Heart left ventricle (tissue), 13 donors: ENCODE measurements around the gene KCND3.

Experiments
- POLR2A ChIP-seq, 2 donors: fragments of 450-650 bp; IDR thresholded peaks; one replicate each; pipeline ENCODE4 v1.6.1; 2017; ENCODE audit warnings: antibody characterized with exemption in 2 of 2, mild to moderate bottlenecking in 2 of 2, moderate library complexity in 2 of 2
- TF ChIP-seq, protein P1 (sequence below), 12 donors: fragments of 200-600 bp; sonication (generic) in 4 of 12; IDR thresholded peaks; one replicate each; pipeline versions ENCODE4 v1.5.0 to v1.8.0; 2018 to 2022; ENCODE audit warnings: antibody characterized with exemption in 12 of 12, mild to moderate bottlenecking in 5 of 12
- donor health status: ischemic (EF 13 %, LVEDD 7.1; RV severe dilation, severe dysfunction).
- donor health status: DM: no; HTN: yes; CAD: no.
- donor health status: DM: no; HTN: no; CAD: no.
- donor health status: ischemic (EF 25% LVEDD 6.9; RV normal size, moderate dysfunction).
- donor health status: ischemic (EF 25% LVEDD 5.7; RV mildly dilated, moderate dysfunction).
- donor health status: ischemic (EF 35%, LVEDD 5.7; RV mildly dilated, moderate dysfunction).
- donor health status: nonischemic (EF 11% LVEDD 7.7; RV severe dilation, severe dysfunction).
- donor health status: DM: yes; HTN: yes; CAD: no.
- donor health status: PGD.
- donor health status: ischemic (EF 29% LVEDD 5.4; RV normal size, mild dysfunction).
- donor health status: nonischemic (EF 23%, LVEDD 6.1; RV moderate dilation, normal function).

DNA sequence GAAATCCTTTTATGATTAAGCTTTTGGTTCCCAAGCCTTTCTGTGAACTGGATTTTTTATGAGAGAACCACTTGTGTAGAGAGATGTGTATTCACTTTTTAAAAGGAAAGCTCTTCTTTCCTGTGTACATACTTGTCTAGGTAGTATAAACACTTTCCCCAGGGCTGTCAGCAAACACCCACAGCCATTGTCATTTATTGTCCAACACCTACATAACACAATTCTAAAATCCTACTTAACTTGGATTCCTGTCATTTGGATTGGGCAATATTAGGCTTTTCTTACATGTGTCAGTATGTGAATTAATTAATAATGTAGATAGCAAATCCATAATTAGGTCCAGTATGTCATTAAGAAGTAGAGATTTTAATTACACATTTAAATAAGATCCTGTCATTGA lies 221.4 kb downstream of the KCND3 start:
- TF ChIP-seq, protein P1, sequence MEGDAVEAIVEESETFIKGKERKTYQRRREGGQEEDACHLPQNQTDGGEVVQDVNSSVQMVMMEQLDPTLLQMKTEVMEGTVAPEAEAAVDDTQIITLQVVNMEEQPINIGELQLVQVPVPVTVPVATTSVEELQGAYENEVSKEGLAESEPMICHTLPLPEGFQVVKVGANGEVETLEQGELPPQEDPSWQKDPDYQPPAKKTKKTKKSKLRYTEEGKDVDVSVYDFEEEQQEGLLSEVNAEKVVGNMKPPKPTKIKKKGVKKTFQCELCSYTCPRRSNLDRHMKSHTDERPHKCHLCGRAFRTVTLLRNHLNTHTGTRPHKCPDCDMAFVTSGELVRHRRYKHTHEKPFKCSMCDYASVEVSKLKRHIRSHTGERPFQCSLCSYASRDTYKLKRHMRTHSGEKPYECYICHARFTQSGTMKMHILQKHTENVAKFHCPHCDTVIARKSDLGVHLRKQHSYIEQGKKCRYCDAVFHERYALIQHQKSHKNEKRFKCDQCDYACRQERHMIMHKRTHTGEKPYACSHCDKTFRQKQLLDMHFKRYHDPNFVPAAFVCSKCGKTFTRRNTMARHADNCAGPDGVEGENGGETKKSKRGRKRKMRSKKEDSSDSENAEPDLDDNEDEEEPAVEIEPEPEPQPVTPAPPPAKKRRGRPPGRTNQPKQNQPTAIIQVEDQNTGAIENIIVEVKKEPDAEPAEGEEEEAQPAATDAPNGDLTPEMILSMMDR (IDR thresholded peaks at IDR 0.05) = no peak
- TF ChIP-seq POLR2A (IDR thresholded peaks at IDR 0.05) = no peak
